Neural crest cell (in vitro differentiated cells): ENCODE data around the gene UFD1. TPM values are rescaled to one million over a fixed set of nuclear protein-coding genes. Genes with fewer than 3 reads are reported as not detected.
"Not testable (repeated sequence)": the region's sequence is repeated elsewhere in the genome, so short reads cannot be mapped to it uniquely, and the experiment has no call there.

Experiments used
- DNase-seq: peaks from one replicate; pipeline ENCODE4 v3.0.0; 2021; ENCODE audit warnings: low read depth, mixed read lengths, low spot score
- H3K27ac Mint-ChIP-seq: one replicate; pipeline ENCODE4 v1.8.0; 2021; ENCODE audit warnings: mild to moderate bottlenecking, mixed read lengths; ENCODE audit not compliant: unreplicated experiment
- H3K27me3 Mint-ChIP-seq: 2 replicates; pipeline ENCODE4 v1.8.0; 2021; ENCODE audit warnings: low read depth, mild to moderate bottlenecking, mixed read lengths
- H3K36me3 Mint-ChIP-seq: 2 replicates; pipeline ENCODE4 v1.8.0; 2021; ENCODE audit warnings: low read depth, mild to moderate bottlenecking, mixed read lengths
- H3K4me1 Mint-ChIP-seq: 2 replicates; pipeline ENCODE4 v1.8.0; 2021; ENCODE audit warnings: mixed read lengths
- H3K4me3 Mint-ChIP-seq: one replicate; pipeline ENCODE4 v1.8.0; 2021; ENCODE audit warnings: mild to moderate bottlenecking, mixed read lengths
- H3K9me3 Mint-ChIP-seq: 2 replicates; pipeline ENCODE4 v1.8.0; 2021; ENCODE audit warnings: mixed read lengths
- CTCF ChIP-seq: fragments of 200-600 bp; sonication (generic); conservative IDR thresholded peaks from 2 replicates; pipeline ENCODE4 v1.5.0; 2021; ENCODE audit warnings: antibody characterized with exemption, mild to moderate bottlenecking
- total RNA-seq: library from RNA; stranded (reverse); gene quantifications from 2 replicates; pipeline ENCODE4 v1.2.1, GENCODE V29; 2021

Gene UFD1
- total RNA-seq, 1 donor from 2014 or later = 69.4 TPM

DNA sequence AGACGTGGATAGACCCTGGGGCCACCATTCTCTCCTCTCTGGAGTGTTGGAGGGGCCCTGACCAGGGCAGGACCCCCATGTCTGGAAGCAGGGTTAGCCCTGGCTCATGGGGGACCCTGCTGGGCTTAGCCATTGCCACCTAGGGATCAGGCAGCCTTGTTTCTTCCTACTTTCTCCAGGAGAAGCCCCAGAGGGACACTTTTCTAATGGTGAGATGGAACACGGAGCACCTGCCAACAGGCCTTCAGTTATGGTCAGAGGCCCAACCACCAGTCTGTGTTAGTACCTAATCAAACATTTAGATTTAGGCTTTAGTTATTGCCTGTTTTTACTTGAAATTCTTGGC is 29.6 kb downstream of the UFD1 start:
- DNase-seq = no peak
- H3K9me3 Mint-ChIP-seq = no peaks in the 10 kb centered on the region
- no peak for TF ChIP-seq CTCF
- H3K27ac Mint-ChIP-seq = no peak overlapping the region
- H3K4me1 Mint-ChIP-seq = peaks cover 35% of the 10 kb centered on the region
- H3K27me3 Mint-ChIP-seq = no peaks in the 10 kb centered on the region
- H3K4me3 Mint-ChIP-seq = peak overlapping the region; percentile 35
- peaks cover 10% of the 10 kb centered on the region for H3K36me3 Mint-ChIP-seq

DNA sequence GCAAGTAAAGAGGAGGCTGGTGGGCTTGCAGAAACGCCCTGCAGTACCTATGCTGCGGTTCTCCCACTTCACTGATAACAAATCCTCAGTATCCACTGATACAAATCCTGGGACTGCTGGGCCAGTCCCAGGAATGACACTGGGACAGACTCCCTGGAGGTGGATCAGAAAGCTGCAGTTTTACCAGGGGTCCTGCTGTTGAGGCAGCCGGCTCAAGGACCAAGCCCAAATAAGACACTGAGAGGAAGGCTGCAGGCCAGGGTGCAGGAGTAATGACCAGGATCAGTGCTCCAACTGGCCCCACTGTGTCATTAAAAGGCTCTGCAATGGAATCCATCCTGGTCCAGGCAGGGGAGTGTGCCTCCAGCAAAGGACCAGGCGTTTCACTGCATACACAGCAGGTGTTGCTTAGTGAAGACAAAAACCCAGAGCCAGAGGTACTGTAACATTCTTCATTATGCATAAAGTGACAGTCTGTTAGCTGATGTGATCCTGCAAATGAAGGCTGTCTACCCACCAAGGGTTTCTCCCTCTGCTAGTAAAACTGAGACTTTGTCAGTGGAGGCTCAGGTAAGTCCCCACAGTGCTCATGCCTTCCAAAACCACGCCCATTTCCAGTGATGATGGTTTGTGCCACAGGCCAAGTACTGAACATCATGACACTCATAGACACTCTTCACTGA is 30.1 kb downstream of the UFD1 start:
- no peak overlapping the region for H3K27ac Mint-ChIP-seq
- no peak for TF ChIP-seq CTCF
- peaks cover 9% of the 10 kb centered on the region for H3K36me3 Mint-ChIP-seq
- peaks cover 37% of the 10 kb centered on the region for H3K4me1 Mint-ChIP-seq
- H3K9me3 Mint-ChIP-seq = no peaks in the 10 kb centered on the region
- peak overlapping the region; percentile 93 for H3K4me3 Mint-ChIP-seq
- H3K27me3 Mint-ChIP-seq = no peaks in the 10 kb centered on the region
- no peak for DNase-seq

DNA sequence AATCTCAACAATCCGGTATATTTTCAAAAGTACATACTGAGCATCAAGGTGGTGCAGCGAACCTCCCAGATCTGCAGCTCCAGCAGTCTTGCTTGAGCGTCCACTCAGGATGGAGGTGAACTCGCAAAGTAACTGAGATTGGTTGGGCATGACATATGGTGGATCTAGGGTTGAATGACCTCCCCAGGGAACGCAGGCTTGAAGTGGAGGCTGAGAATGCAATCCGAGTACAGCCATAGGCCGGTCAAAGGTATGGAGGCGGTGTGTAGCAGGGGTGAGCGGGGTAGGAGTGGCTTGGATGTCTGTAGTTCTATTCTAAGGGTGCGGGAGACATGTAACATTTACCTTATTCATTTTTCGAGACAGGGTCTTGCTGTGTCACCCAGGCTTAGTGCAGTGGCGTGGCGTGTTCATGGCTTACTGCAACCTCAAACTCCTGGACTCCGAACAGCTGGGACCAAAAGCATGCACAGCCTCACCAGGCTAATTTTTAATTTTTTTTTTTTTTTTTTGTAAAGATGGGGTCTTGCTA is 30.9 kb downstream of the UFD1 start:
- H3K36me3 Mint-ChIP-seq = peaks cover 11% of the 10 kb centered on the region

GRCh38 chr22:19447330-19448075 is 31.5 kb downstream of the UFD1 start, which contains the start of gene C22orf39:
Gene C22orf39, minus strand, starts transcription at chr22:19447711. Its CDS starts 23 bp downstream, at chr22:19447688.
- Mint-ChIP-seq H3K4me3 (peak within 1 kb of the TSS; percentile 93), H3K9me3 (no peaks in the 10 kb centered on the region), H3K36me3 (peaks cover 9% of the 10 kb centered on the region), H3K27me3 (no peaks in the 10 kb centered on the region), H3K4me1 (peaks cover 37% of the 10 kb centered on the region), H3K27ac (peak within 1 kb of the TSS; percentile 96)
- DNase-seq = peak; percentile 81
- TF ChIP-seq CTCF = no peak

More for the DNA sequence above, 30.9 kb downstream of the UFD1 start:
- Mint-ChIP-seq H3K9me3 (no peaks in the 10 kb centered on the region), H3K27me3 (no peaks in the 10 kb centered on the region), H3K4me1 (peaks cover 37% of the 10 kb centered on the region), H3K4me3 (peak overlapping the region; percentile 93), H3K27ac (peak overlapping the region; percentile 96)
- DNase-seq = no peak
- no peak for TF ChIP-seq CTCF

GRCh38 chr22:19446603-19447329 is 32.2 kb downstream of the UFD1 start:
- H3K36me3 Mint-ChIP-seq = peaks cover 6% of the 10 kb centered on the region
- no peaks in the 10 kb centered on the region for H3K27me3 Mint-ChIP-seq
- DNase-seq = peak; percentile 9
- H3K4me1 Mint-ChIP-seq = peaks cover 37% of the 10 kb centered on the region
- peak overlapping the region; percentile 93 for H3K4me3 Mint-ChIP-seq
- peak overlapping the region; percentile 96 for H3K27ac Mint-ChIP-seq
- no peak for TF ChIP-seq CTCF
- H3K9me3 Mint-ChIP-seq = no peaks in the 10 kb centered on the region

DNA sequence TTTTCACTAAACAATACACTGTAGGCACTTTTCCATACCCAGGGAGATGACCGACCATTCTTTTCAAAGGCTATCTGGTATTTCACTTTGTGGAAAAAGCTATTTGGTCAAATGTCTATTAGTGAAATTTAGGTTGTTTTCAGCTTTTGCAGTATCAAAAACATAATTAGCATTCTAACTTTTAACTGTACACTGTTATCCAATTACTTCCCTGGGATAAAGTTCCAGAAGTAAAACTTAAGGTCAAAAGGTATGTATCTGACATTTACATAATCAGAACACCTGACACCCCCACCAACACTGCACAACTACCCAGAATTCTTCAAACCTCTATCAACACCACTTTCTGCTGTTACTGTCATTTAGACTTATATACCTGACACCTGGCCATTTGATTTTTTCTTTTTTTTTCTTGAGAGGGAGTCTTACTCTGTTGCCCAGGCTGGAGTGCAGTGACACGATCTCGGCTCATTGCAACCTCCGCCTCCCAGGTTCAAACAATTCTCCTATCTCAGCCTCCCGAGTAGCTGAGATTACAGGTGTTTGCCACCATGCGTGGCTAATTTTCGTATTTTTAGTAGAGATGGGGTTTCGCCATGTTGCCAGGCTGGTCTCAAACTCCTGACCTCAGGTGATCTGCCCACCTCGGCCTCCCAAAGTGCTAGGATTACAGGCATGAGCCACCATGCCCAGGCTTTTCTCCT is 33.6 kb downstream of the UFD1 start:
- H3K27ac Mint-ChIP-seq, H3K9me3 Mint-ChIP-seq, H3K27me3 Mint-ChIP-seq, DNase-seq, H3K36me3 Mint-ChIP-seq: not testable (repeated sequence)
- Mint-ChIP-seq H3K4me3 (peak overlapping the region; percentile 82), H3K4me1 (peaks cover 37% of the 10 kb centered on the region)
